Fibroblast of mammary gland (primary cell): ENCODE results near the gene S100G.
"Not testable (repeated sequence)": the region's sequence is repeated elsewhere in the genome, so short reads cannot be mapped to it uniquely, and the experiment has no call there.

Experiments used
- DNase-seq: peaks from one replicate; pipeline ENCODE4 v3.0.0-alpha.2; 2010; ENCODE audit warnings: low read depth
- H3K4me3 ChIP-seq: 2 replicates; pipeline ENCODE4 v1.5.1; 2011; ENCODE audit warnings: low read depth, mild to moderate bottlenecking, low read length, moderate library complexity; ENCODE audit not compliant: control insufficient read depth
- CTCF ChIP-seq: conservative IDR thresholded peaks from 2 replicates; pipeline ENCODE4 v1.5.1; 2011; ENCODE audit warnings: low read depth, low read length, inconsistent platforms; ENCODE audit not compliant: control insufficient read depth, insufficient read depth

The S100G gene

DNA sequence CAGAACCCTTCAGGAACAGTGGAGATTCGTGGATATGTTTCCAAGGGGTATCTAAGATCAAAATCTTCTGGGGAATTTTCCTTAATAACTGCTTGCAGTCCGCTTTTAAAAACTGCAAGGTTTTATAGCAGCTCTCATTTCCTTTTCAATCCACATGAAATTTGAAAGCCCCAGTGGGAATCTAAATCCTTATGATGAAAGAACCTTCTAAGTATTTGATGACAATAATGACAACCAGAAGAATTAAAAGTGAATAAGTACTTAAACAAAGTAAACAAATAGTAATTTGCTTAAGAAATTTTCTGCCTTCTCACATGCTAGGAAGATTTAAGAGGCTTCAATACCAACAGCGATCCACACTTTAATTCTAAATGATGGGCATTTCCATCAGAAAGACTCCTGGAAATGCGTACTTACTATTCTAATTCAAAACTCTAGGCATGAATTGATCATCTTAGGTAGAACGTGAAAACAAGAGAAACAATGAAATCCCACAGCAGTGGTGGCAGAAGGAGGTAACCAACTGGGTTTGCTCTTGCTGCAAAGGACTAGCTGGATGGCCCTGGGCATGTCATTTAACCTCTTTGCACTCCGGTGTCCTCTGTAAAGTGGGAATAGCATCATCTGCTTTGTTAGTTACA lies 37.6 kb upstream of the S100G start:
- no peak for TF ChIP-seq CTCF
- DNase-seq: no peak
- no peak overlapping the region for H3K4me3 ChIP-seq

- DNase-seq: no peak
- no peak for TF ChIP-seq CTCF
- H3K4me3 ChIP-seq: no peak overlapping the region
Observed at GRCh38 chrX:16617382-16617781, 32.6 kb upstream of the S100G start.

GRCh38 chrX:16618422-16618821 lies 31.5 kb upstream of the S100G start:
- no peak for DNase-seq
- no peak overlapping the region for H3K4me3 ChIP-seq
- TF ChIP-seq CTCF: no peak

- TF ChIP-seq CTCF: no peak
- no peak overlapping the region for H3K4me3 ChIP-seq
- DNase-seq: no peak
Observed at GRCh38 chrX:16619024-16619423, 30.9 kb upstream of the S100G start.

DNA sequence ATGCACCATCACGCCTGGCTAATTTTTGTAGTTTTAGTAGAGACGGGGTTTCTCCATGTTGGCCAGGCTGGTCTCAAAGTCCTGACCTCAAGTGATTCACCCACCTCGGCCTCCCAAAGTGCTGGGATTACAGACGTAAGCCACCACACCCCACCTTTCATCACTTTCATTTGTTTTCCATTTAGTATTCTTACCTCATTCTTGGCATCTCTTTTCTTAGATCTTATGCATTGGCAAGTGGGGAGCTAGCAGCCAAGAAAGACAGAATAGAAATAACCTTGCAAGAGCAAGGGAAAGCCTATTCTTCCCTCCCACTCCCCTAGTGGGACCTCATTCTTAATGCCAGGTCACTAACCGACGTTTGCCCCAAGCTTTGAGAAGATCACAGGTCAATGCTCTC lies 21.4 kb upstream of the S100G start:
- peak; percentile 76 for DNase-seq

DNA sequence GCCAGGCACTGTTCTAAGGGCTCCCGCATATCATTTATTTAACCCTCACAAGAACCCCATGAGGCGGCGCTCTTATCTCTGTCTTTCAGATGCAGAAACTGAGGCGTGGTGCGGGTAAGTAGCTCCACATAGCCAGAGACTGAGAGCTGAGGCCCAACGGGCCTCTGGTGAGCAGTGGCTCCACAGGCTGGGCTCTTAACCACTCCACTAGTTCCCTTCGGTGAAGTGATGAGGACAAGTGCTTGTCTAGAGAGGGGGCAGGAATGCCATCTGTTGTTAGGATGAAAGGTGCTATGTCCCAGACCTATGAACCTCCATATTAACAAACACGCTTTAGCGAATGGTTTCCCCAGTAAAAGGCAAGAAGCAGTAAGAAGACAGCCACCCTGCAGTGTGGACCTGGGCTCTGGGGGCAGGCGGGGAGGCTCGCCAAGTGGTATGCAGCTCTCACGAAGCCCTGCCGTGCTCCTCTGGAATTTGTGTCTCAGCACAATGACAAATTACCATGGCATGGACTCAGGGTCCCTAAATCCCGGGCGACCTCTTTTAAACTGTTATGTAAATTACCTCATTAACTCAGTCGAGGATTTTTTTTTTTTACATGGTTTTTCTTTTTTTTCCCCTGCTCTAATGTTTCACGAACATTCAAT lies 20.9 kb upstream of the S100G start:
- DNase-seq: no peak
- H3K4me3 ChIP-seq: no peak overlapping the region
- no peak for TF ChIP-seq CTCF

More for the DNA sequence above, 21.4 kb upstream of the S100G start:
- not testable (repeated sequence) for H3K4me3 ChIP-seq

- TF ChIP-seq CTCF: no peak
- no peak for DNase-seq
- no peak overlapping the region for H3K4me3 ChIP-seq
Observed at GRCh38 chrX:16629909-16630308, 20.0 kb upstream of the S100G start.
